ENCODE data around the gene RPS2. TPM values are rescaled to one million over a fixed set of nuclear protein-coding genes. Genes with fewer than 3 reads are reported as not detected.

The RPS2 gene
- total RNA-seq, 2 experiments from 2014 or later, result 5,572 to 5,598 TPM

DNA sequence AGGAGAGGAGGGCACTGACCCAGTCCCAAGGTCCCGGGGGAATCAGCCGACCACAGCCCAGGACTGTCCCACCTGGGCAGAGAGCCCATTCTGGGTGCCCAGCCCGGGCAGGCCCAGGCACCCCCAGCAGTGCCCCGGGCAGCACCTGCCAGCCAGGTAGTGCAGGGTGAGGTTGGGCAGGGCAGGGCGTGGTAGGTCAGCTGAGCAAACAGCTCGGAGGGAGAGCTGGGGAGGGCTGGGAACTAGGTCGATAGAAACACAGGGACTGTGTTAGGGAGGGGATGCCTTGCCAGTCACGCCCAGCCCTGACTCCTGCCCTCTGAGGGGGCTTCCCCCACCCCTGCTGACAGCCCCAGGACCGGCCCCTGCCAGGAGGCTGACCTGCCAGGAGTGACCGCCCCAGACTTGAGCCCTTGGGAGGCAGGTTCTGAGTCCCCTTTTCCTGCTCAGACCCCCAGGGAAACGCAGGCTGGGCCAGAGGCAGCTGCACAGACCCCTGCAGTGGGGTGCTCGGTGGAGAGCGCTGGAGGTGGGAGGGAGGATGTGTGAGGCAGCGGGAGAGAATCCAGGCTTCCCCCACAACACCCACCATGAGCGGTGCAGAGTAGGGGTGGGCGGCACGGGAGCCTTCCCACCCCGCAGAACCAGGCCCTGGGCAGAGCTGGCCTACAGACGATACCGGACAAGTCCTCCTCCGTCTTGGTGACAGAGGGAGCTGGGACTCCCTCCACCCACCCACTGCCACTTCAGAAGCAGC, 51.1 kb downstream of the RPS2 start:
- no peak for DNase-seq
- TF ChIP-seq, protein P1, sequence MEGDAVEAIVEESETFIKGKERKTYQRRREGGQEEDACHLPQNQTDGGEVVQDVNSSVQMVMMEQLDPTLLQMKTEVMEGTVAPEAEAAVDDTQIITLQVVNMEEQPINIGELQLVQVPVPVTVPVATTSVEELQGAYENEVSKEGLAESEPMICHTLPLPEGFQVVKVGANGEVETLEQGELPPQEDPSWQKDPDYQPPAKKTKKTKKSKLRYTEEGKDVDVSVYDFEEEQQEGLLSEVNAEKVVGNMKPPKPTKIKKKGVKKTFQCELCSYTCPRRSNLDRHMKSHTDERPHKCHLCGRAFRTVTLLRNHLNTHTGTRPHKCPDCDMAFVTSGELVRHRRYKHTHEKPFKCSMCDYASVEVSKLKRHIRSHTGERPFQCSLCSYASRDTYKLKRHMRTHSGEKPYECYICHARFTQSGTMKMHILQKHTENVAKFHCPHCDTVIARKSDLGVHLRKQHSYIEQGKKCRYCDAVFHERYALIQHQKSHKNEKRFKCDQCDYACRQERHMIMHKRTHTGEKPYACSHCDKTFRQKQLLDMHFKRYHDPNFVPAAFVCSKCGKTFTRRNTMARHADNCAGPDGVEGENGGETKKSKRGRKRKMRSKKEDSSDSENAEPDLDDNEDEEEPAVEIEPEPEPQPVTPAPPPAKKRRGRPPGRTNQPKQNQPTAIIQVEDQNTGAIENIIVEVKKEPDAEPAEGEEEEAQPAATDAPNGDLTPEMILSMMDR (IDR thresholded peaks at IDR 0.05), result no peak
- Mint-ChIP-seq H3K4me1 (ENCODE audit: low read depth) (no peaks in the 10 kb centered on the region), H3K36me3 (ENCODE audit: low read depth) (no peaks in the 10 kb centered on the region), H3K4me3 (no peak overlapping the region), H3K27ac (no peak overlapping the region), H3K9me3 (no peaks in the 10 kb centered on the region), H3K27me3 (peaks cover 26% of the 10 kb centered on the region)
- ChIA-PET POLR2A (interaction anchor here (0.6 kb wide), 1 partner anchor 139 kb away, joined by 3 read pairs; no protein-coding TSS in a partner anchor), CTCF (no interaction called here)
- no peak for ATAC-seq
- intact Hi-C loops (cut with micrococcal nuclease), result no loop called here

GRCh38 chr16:1912215-1912543, 52.4 kb downstream of the RPS2 start:
- ChIA-PET POLR2A (no interaction called here), CTCF (no interaction called here)
- no peaks in the 10 kb centered on the region for H3K36me3 Mint-ChIP-seq (ENCODE audit: low read depth)
- DNase-seq (no peak), ATAC-seq (no peak)
- no peak overlapping the region for H3K27ac Mint-ChIP-seq
- intact Hi-C loops (cut with micrococcal nuclease), result no loop called here
- no peaks in the 10 kb centered on the region for H3K4me1 Mint-ChIP-seq (ENCODE audit: low read depth)
- H3K4me3 Mint-ChIP-seq, result no peak overlapping the region
- no peaks in the 10 kb centered on the region for H3K9me3 Mint-ChIP-seq
- TF ChIP-seq, protein P1 (IDR thresholded peaks at IDR 0.05), result no peak
- H3K27me3 Mint-ChIP-seq, result peaks cover 25% of the 10 kb centered on the region

Other genes with a start within 250 kb of the RPS2 start
- gene NME3, start 193.3 kb downstream of the RPS2 start, total RNA-seq, result 10 to 100 TPM; 37.8 to 39.6 TPM
- gene EME2, start 192.0 kb downstream of the RPS2 start, total RNA-seq, result 10 to 100 TPM; 15.5 to 15.6 TPM
- gene MRPS34, start 191.7 kb downstream of the RPS2 start, total RNA-seq, result 100 to 1,000 TPM; 175 to 193 TPM
- gene SPSB3, start 182.3 kb downstream of the RPS2 start, total RNA-seq, result 10 to 100 TPM; 14.4 to 15.2 TPM
- 10 to 100 TPM; 43.5 to 45.0 TPM for gene NUBP2, start 181.9 kb downstream of the RPS2 start, total RNA-seq
- not detected for gene IGFALS, start 171.1 kb downstream of the RPS2 start, total RNA-seq
- 10 to 100 TPM; 32.0 to 35.7 TPM for gene HAGH, start 138.0 kb downstream of the RPS2 start, total RNA-seq
- gene FAHD1, start 137.6 kb downstream of the RPS2 start, total RNA-seq, result 10 to 100 TPM; 14.2 to 17.8 TPM
- gene MEIOB, start 92.7 kb downstream of the RPS2 start, total RNA-seq, result under 1 TPM; 0.34 to 0.40 TPM
- not detected for gene HS3ST6, start 46.4 kb downstream of the RPS2 start, total RNA-seq
- 10 to 100 TPM; 15.5 to 18.1 TPM for gene MSRB1, start 21.6 kb downstream of the RPS2 start, total RNA-seq
- gene RPL3L, start 10.1 kb downstream of the RPS2 start, total RNA-seq, result not detected
- gene NDUFB10, start 5.3 kb downstream of the RPS2 start, total RNA-seq, result 100 to 1,000 TPM; 126 to 129 TPM
- not detected for gene RNF151, start 2.0 kb upstream of the RPS2 start, total RNA-seq
- 10 to 100 TPM; 54.4 to 56.0 TPM for gene TBL3, start 7.2 kb upstream of the RPS2 start, total RNA-seq
- gene NOXO1, start 16.6 kb upstream of the RPS2 start, total RNA-seq, result under 1 TPM in 1 of 2 experiments, not detected in 1; 0.31 TPM
- gene GFER, start 19.4 kb upstream of the RPS2 start, total RNA-seq, result 10 to 100 TPM; 33.5 to 33.9 TPM
- gene SYNGR3, start 25.1 kb upstream of the RPS2 start, total RNA-seq, result 1 to 10 TPM; 5.4 to 7.2 TPM
- gene ZNF598, start 45.0 kb upstream of the RPS2 start, total RNA-seq, result 10 to 100 TPM; 85.5 to 90.3 TPM
- 10 to 100 TPM; 24.3 to 28.3 TPM for gene NPW, start 55.0 kb upstream of the RPS2 start, total RNA-seq
- gene NHERF2, start 62.1 kb upstream of the RPS2 start, total RNA-seq, result 1 to 10 TPM; 2.8 to 3.0 TPM
- 10 to 100 TPM; 28.2 to 29.8 TPM for gene NTHL1, start 83.0 kb upstream of the RPS2 start, total RNA-seq
- gene TSC2, start 83.2 kb upstream of the RPS2 start, total RNA-seq, result 10 to 100 TPM; 54.4 to 57.3 TPM
- gene PKD1, start 171.1 kb upstream of the RPS2 start, total RNA-seq, result 10 to 100 TPM; 74.7 to 85.1 TPM
- gene RAB26, start 183.8 kb upstream of the RPS2 start, total RNA-seq, result under 1 TPM; 0.34 to 0.49 TPM
- gene TRAF7, start 191.0 kb upstream of the RPS2 start, total RNA-seq, result 10 to 100 TPM; 74.8 to 80.2 TPM
- 1 to 10 TPM; 4.4 to 7.2 TPM for gene CASKIN1, start 231.8 kb upstream of the RPS2 start, total RNA-seq
- 10 to 100 TPM; 70.0 to 70.7 TPM for gene MLST8, start 240.6 kb upstream of the RPS2 start, total RNA-seq
- 1 to 10 TPM; 6.6 to 6.9 TPM for gene BRICD5, start 246.0 kb upstream of the RPS2 start, total RNA-seq

All from activated CD8-positive, alpha-beta T cell treated with anti-CD3 and anti-CD28 coated beads for 36 hours (primary cell).